ENCODE data around the gene ZNF862. TPM values are rescaled to one million over a fixed set of nuclear protein-coding genes. Genes with fewer than 3 reads are reported as not detected.

Gene ZNF862
- total RNA-seq, 1 donor from 2014 or later, result 16.4 TPM

GRCh38 chr7:149861728-149862045 lies 23.5 kb downstream of the ZNF862 start:
- DNase-seq (ENCODE audit: low spot score), result no peak
- intact Hi-C loops (cut with micrococcal nuclease), result no loop called here
- Mint-ChIP-seq H3K4me1 (ENCODE audit: low read depth) (peaks cover 30% of the 10 kb centered on the region), H3K27ac (no peak overlapping the region), H3K9me3 (no peaks in the 10 kb centered on the region), H3K36me3 (ENCODE audit: low read depth) (peaks cover 44% of the 10 kb centered on the region), H3K27me3 (ENCODE audit: low read depth) (no peaks in the 10 kb centered on the region), H3K4me3 (ENCODE audit: low read depth) (no peak overlapping the region)

- intact Hi-C loops (cut with micrococcal nuclease), result no loop called here
- H3K36me3 Mint-ChIP-seq (ENCODE audit: low read depth), result peaks cover 44% of the 10 kb centered on the region
- H3K4me1 Mint-ChIP-seq (ENCODE audit: low read depth), result peaks cover 30% of the 10 kb centered on the region
- H3K27ac Mint-ChIP-seq, result no peak overlapping the region
- no peaks in the 10 kb centered on the region for H3K9me3 Mint-ChIP-seq
- DNase-seq (ENCODE audit: low spot score), result no peak
- no peak overlapping the region for H3K4me3 Mint-ChIP-seq (ENCODE audit: low read depth)
- no peaks in the 10 kb centered on the region for H3K27me3 Mint-ChIP-seq (ENCODE audit: low read depth)
These were observed 24.0 kb downstream of the ZNF862 start for GRCh38 chr7:149862156-149862555.

GRCh38 chr7:149863500-149863899 lies 25.3 kb downstream of the ZNF862 start:
- H3K27ac Mint-ChIP-seq, result no peak overlapping the region
- peaks cover 36% of the 10 kb centered on the region for H3K4me1 Mint-ChIP-seq (ENCODE audit: low read depth)

GRCh38 chr7:149864023-149864422 lies 25.8 kb downstream of the ZNF862 start:
- DNase-seq (ENCODE audit: low spot score), result no peak
- H3K4me1 Mint-ChIP-seq (ENCODE audit: low read depth), result peaks cover 42% of the 10 kb centered on the region
- peaks cover 47% of the 10 kb centered on the region for H3K36me3 Mint-ChIP-seq (ENCODE audit: low read depth)
- H3K4me3 Mint-ChIP-seq (ENCODE audit: low read depth), result no peak overlapping the region
- H3K27me3 Mint-ChIP-seq (ENCODE audit: low read depth), result no peaks in the 10 kb centered on the region
- peak overlapping the region; percentile 57 for H3K27ac Mint-ChIP-seq
- H3K9me3 Mint-ChIP-seq, result no peaks in the 10 kb centered on the region
- intact Hi-C loops (cut with micrococcal nuclease), result no loop called here

More at GRCh38 chr7:149863500-149863899, 25.3 kb downstream of the ZNF862 start:
- no peak for DNase-seq (ENCODE audit: low spot score)
- H3K27me3 Mint-ChIP-seq (ENCODE audit: low read depth), result no peaks in the 10 kb centered on the region
- intact Hi-C loops (cut with micrococcal nuclease), result no loop called here
- no peak overlapping the region for H3K4me3 Mint-ChIP-seq (ENCODE audit: low read depth)
- peaks cover 47% of the 10 kb centered on the region for H3K36me3 Mint-ChIP-seq (ENCODE audit: low read depth)
- no peaks in the 10 kb centered on the region for H3K9me3 Mint-ChIP-seq

- Mint-ChIP-seq H3K4me1 (ENCODE audit: low read depth) (peaks cover 48% of the 10 kb centered on the region), H3K27ac (no peak overlapping the region), H3K4me3 (ENCODE audit: low read depth) (no peak overlapping the region), H3K36me3 (ENCODE audit: low read depth) (peaks cover 47% of the 10 kb centered on the region), H3K27me3 (ENCODE audit: low read depth) (no peaks in the 10 kb centered on the region), H3K9me3 (no peaks in the 10 kb centered on the region)
- no peak for DNase-seq (ENCODE audit: low spot score)
- intact Hi-C loops (cut with micrococcal nuclease), result no loop called here
These were observed 26.6 kb downstream of the ZNF862 start for GRCh38 chr7:149864751-149865150.

- Mint-ChIP-seq H3K27me3 (ENCODE audit: low read depth) (no peaks in the 10 kb centered on the region), H3K27ac (peak overlapping the region; percentile 90), H3K36me3 (ENCODE audit: low read depth) (peaks cover 41% of the 10 kb centered on the region), H3K4me3 (ENCODE audit: low read depth) (peak overlapping the region; percentile 17), H3K4me1 (ENCODE audit: low read depth) (peaks cover 54% of the 10 kb centered on the region), H3K9me3 (no peaks in the 10 kb centered on the region)
- intact Hi-C loops (cut with micrococcal nuclease), result no loop called here
- peak; percentile 55 for DNase-seq (ENCODE audit: low spot score)
These were observed 27.3 kb downstream of the ZNF862 start for GRCh38 chr7:149865437-149865836.

- no peak for DNase-seq (ENCODE audit: low spot score)
- H3K4me1 Mint-ChIP-seq (ENCODE audit: low read depth), result peaks cover 63% of the 10 kb centered on the region
- H3K27ac Mint-ChIP-seq, result peak overlapping the region; percentile 90
- no peak overlapping the region for H3K4me3 Mint-ChIP-seq (ENCODE audit: low read depth)
- H3K36me3 Mint-ChIP-seq (ENCODE audit: low read depth), result peaks cover 36% of the 10 kb centered on the region
- no peaks in the 10 kb centered on the region for H3K27me3 Mint-ChIP-seq (ENCODE audit: low read depth)
- no peaks in the 10 kb centered on the region for H3K9me3 Mint-ChIP-seq
- intact Hi-C loops (cut with micrococcal nuclease), result no loop called here
These were observed 28.1 kb downstream of the ZNF862 start for GRCh38 chr7:149866139-149866778.

GRCh38 chr7:149866779-149867447 lies 28.7 kb downstream of the ZNF862 start:
- Mint-ChIP-seq H3K4me1 (ENCODE audit: low read depth) (peaks cover 68% of the 10 kb centered on the region), H3K27me3 (ENCODE audit: low read depth) (no peaks in the 10 kb centered on the region), H3K4me3 (ENCODE audit: low read depth) (no peak overlapping the region), H3K27ac (peak overlapping the region; percentile 28), H3K36me3 (ENCODE audit: low read depth) (peaks cover 30% of the 10 kb centered on the region), H3K9me3 (no peaks in the 10 kb centered on the region)
- DNase-seq (ENCODE audit: low spot score), result no peak
- intact Hi-C loops (cut with micrococcal nuclease), result no loop called here

GRCh38 chr7:149867762-149868622 lies 29.8 kb downstream of the ZNF862 start:
- Mint-ChIP-seq H3K4me3 (ENCODE audit: low read depth) (no peak overlapping the region), H3K27ac (no peak overlapping the region)
- intact Hi-C loops (cut with micrococcal nuclease), result no loop called here

GRCh38 chr7:149868623-149869290 lies 30.6 kb downstream of the ZNF862 start:
- Mint-ChIP-seq H3K4me3 (ENCODE audit: low read depth) (no peak overlapping the region), H3K27me3 (ENCODE audit: low read depth) (no peaks in the 10 kb centered on the region), H3K36me3 (ENCODE audit: low read depth) (peaks cover 22% of the 10 kb centered on the region), H3K9me3 (no peaks in the 10 kb centered on the region), H3K4me1 (ENCODE audit: low read depth) (peaks cover 72% of the 10 kb centered on the region), H3K27ac (no peak overlapping the region)
- intact Hi-C loops (cut with micrococcal nuclease), result no loop called here
- DNase-seq (ENCODE audit: low spot score), result no peak

More at GRCh38 chr7:149867762-149868622, 29.8 kb downstream of the ZNF862 start:
- H3K9me3 Mint-ChIP-seq, result no peaks in the 10 kb centered on the region
- no peaks in the 10 kb centered on the region for H3K27me3 Mint-ChIP-seq (ENCODE audit: low read depth)
- DNase-seq (ENCODE audit: low spot score), result no peak
- peaks cover 24% of the 10 kb centered on the region for H3K36me3 Mint-ChIP-seq (ENCODE audit: low read depth)
- peaks cover 72% of the 10 kb centered on the region for H3K4me1 Mint-ChIP-seq (ENCODE audit: low read depth)

GRCh38 chr7:149869291-149869650 lies 31.1 kb downstream of the ZNF862 start:
- intact Hi-C loops (cut with micrococcal nuclease), result no loop called here
- H3K9me3 Mint-ChIP-seq, result no peaks in the 10 kb centered on the region
- peaks cover 22% of the 10 kb centered on the region for H3K36me3 Mint-ChIP-seq (ENCODE audit: low read depth)
- H3K27me3 Mint-ChIP-seq (ENCODE audit: low read depth), result no peaks in the 10 kb centered on the region
- H3K4me1 Mint-ChIP-seq (ENCODE audit: low read depth), result peaks cover 71% of the 10 kb centered on the region
- DNase-seq (ENCODE audit: low spot score), result no peak
- no peak overlapping the region for H3K4me3 Mint-ChIP-seq (ENCODE audit: low read depth)
- H3K27ac Mint-ChIP-seq, result peak overlapping the region; percentile 88

GRCh38 chr7:149869867-149870266 lies 31.7 kb downstream of the ZNF862 start:
- peak overlapping the region; percentile 88 for H3K27ac Mint-ChIP-seq
- no peaks in the 10 kb centered on the region for H3K9me3 Mint-ChIP-seq
- H3K36me3 Mint-ChIP-seq (ENCODE audit: low read depth), result peaks cover 22% of the 10 kb centered on the region
- DNase-seq (ENCODE audit: low spot score), result peak; percentile 45
- no peaks in the 10 kb centered on the region for H3K27me3 Mint-ChIP-seq (ENCODE audit: low read depth)
- intact Hi-C loops (cut with micrococcal nuclease), result loop anchor here (5.0 to 10.0 kb wide), 5 partner anchors 98 to 1173 kb away; partner anchors contain the start of genes CUL1, GIMAP5, ZNF467 and ZNF775
- H3K4me3 Mint-ChIP-seq (ENCODE audit: low read depth), result peak overlapping the region; percentile 63
- peaks cover 72% of the 10 kb centered on the region for H3K4me1 Mint-ChIP-seq (ENCODE audit: low read depth)
